SKM-1 treated with dmso at 0.1 percent for 144 hours (cell line): ENCODE data around the gene PPP6R2.

ENCODE experiments used
- DNase-seq: peaks from one replicate; lab custom pipeline; 2025; ENCODE audit not compliant: unreplicated experiment; lab: John Stamatoyannopoulos, UW

The PPP6R2 gene

GRCh38 chr22:50342651-50343540 is at the start of gene PPP6R2:
Gene PPP6R2 (plus strand): TSS chr22:50343327. CDS start chr22:50393909, 50,582 bp downstream.
- peak; percentile 21 for DNase-seq

GRCh38 chr22:50293441-50294318 is 49.4 kb upstream of the PPP6R2 start:
- no peak for DNase-seq

- DNase-seq, result no peak
These were observed 48.8 kb upstream of the PPP6R2 start for GRCh38 chr22:50294319-50294656.

GRCh38 chr22:50296658-50297490 is 46.3 kb upstream of the PPP6R2 start:
- no peak for DNase-seq

GRCh38 chr22:50297510-50298265 is 45.4 kb upstream of the PPP6R2 start:
- no peak for DNase-seq

GRCh38 chr22:50298266-50298637 is 44.9 kb upstream of the PPP6R2 start:
- no peak for DNase-seq

- DNase-seq, result no peak
These were observed 44.0 kb upstream of the PPP6R2 start for GRCh38 chr22:50298937-50299784.

GRCh38 chr22:50299785-50300619 is 43.1 kb upstream of the PPP6R2 start:
- no peak for DNase-seq

- no peak for DNase-seq
These were observed 42.4 kb upstream of the PPP6R2 start for GRCh38 chr22:50300620-50301257.

GRCh38 chr22:50301581-50301991 is 41.5 kb upstream of the PPP6R2 start:
- no peak for DNase-seq

GRCh38 chr22:50302041-50302541 is 41.0 kb upstream of the PPP6R2 start:
- DNase-seq, result no peak

- no peak for DNase-seq
These were observed 40.6 kb upstream of the PPP6R2 start for GRCh38 chr22:50302564-50302963.

- no peak for DNase-seq
These were observed 39.6 kb upstream of the PPP6R2 start for GRCh38 chr22:50303515-50303847.

- DNase-seq, result peak; percentile 26
These were observed 39.1 kb upstream of the PPP6R2 start for GRCh38 chr22:50303848-50304527.

- DNase-seq, result peak; percentile 79
These were observed 38.4 kb upstream of the PPP6R2 start for GRCh38 chr22:50304528-50305392.

- DNase-seq, result no peak
These were observed 37.7 kb upstream of the PPP6R2 start for GRCh38 chr22:50305393-50305922.
